Activated CD8-positive, alpha-beta T cell treated with anti-CD3 and anti-CD28 coated beads, Interleukin-2, amount 10 ng/mL, durations not matched to agents 7 days and 5 days (primary cell): Measurements from ENCODE around the gene SRC. TPM values are rescaled to one million over a fixed set of nuclear protein-coding genes. Genes with fewer than 3 reads are reported as not detected.

Experiments used
- ATAC-seq: fragments of 150-1000 bp; cut with Tn5 transposase; one replicate; pipeline ENCODE4 v1.10.0; 2021; ENCODE audit warnings: moderate library complexity
- CTCF ChIA-PET: fragments of 350-600 bp; sonication (Branson Sonifier 250); formaldehyde crosslinking; loops from one replicate; lab custom pipeline; 2021; ENCODE audit warnings: antibody characterized with exemption; lab: Charles Lee
- POLR2A ChIA-PET: fragments of 350-600 bp; sonication (Branson Sonifier 250); formaldehyde crosslinking; loops from one replicate; lab custom pipeline; 2021; ENCODE audit warnings: antibody characterized with exemption; lab: Charles Lee
- DNase-seq: peaks from one replicate; pipeline ENCODE4 v3.0.0-alpha.2; 2020
- H3K27ac Mint-ChIP-seq: one replicate; pipeline ENCODE4 v1.8.0; 2021; ENCODE audit warnings: mild to moderate bottlenecking, mixed read lengths
- H3K27me3 Mint-ChIP-seq: one replicate; pipeline ENCODE4 v1.8.0; 2021; ENCODE audit warnings: low read depth, mixed read lengths
- H3K36me3 Mint-ChIP-seq: one replicate; pipeline ENCODE4 v1.8.0; 2021; ENCODE audit warnings: low read depth, mixed read lengths
- H3K4me1 Mint-ChIP-seq: one replicate; pipeline ENCODE4 v1.8.0; 2021; ENCODE audit warnings: low read depth, mixed read lengths
- H3K4me3 Mint-ChIP-seq: one replicate; pipeline ENCODE4 v1.8.0; 2021; ENCODE audit warnings: mild to moderate bottlenecking, mixed read lengths
- H3K9me3 Mint-ChIP-seq: one replicate; pipeline ENCODE4 v1.8.0; 2022; ENCODE audit warnings: mixed read lengths; ENCODE audit not compliant: insufficient read depth
- total RNA-seq, 2 experiments: library from RNA; stranded (reverse); gene quantifications; one replicate each; pipeline ENCODE4 v1.2.3, GENCODE V29; 2021

Gene SRC
- total RNA-seq, 2 experiments from 2014 or later, result 3.2 to 6.5 TPM

DNA sequence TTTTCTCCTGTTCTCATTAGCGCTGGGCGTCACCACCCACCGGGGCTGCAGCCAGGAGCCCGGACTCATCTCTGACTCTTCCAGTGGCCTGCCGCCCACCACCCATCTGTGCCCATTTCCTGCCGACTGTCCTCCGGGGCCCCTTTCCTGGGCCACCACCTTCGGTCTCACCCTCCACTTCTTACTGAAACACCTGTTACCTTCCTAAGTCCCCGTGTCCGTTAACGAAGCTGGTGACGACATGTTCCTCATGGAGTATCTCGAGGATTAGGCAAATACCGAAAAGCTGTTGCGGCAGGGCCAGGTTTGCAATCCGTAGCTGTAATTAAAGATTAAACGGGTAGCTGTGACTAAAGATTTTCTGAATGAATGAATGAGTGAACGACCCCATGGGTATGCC is 80.2 kb downstream of the SRC start:
- POLR2A ChIA-PET, result no interaction called here
- H3K36me3 Mint-ChIP-seq, result no peaks in the 10 kb centered on the region
- no peak overlapping the region for H3K4me3 Mint-ChIP-seq
- CTCF ChIA-PET, result no interaction called here
- ATAC-seq, result no peak
- H3K4me1 Mint-ChIP-seq, result no peaks in the 10 kb centered on the region
- peaks cover 13% of the 10 kb centered on the region for H3K27me3 Mint-ChIP-seq
- DNase-seq, result no peak
- no peaks in the 10 kb centered on the region for H3K9me3 Mint-ChIP-seq
- no peak overlapping the region for H3K27ac Mint-ChIP-seq

DNA sequence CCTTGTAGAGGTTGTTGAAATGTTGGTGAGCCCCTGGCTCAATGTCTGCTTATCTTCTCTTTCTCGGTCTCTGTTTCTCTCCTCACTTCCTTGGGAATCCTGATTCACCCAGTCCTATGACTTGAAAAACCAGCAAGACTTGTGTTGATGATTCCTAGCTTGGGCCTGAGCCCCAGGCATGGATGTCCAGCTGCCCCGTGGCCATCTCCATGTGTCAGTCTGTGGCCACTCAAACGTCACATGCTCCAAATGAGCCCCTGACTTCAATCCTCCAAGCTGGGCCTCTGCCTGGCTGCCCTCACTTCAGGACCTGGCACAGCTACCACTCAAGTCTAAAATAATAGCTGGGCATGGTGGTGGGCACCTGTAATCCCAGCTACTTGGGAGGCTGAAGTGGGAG is 81.0 kb downstream of the SRC start:
- no peak overlapping the region for H3K27ac Mint-ChIP-seq

DNA sequence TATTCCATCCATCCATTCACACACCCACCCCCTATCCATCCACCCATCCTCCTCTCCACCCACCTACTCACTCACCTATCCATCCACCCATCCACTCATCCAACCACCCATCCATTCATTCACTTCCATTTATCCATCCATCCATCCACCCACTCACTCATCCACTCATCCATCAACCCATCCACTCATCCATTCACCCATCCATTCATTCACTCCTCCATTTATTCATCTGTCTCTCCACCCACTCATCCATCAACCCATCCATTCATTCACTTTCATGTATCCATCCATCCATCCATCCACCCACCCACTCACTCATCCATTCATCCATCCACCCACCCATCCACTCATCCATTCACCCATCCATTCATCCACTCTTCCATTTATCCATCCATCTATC is 84.1 kb downstream of the SRC start:
- H3K9me3 Mint-ChIP-seq, result no peaks in the 10 kb centered on the region

More for the DNA sequence above, 81.0 kb downstream of the SRC start:
- H3K9me3 Mint-ChIP-seq, result no peaks in the 10 kb centered on the region
- no peak overlapping the region for H3K4me3 Mint-ChIP-seq
- H3K4me1 Mint-ChIP-seq, result no peaks in the 10 kb centered on the region
- ChIA-PET CTCF (no interaction called here), POLR2A (no interaction called here)
- peaks cover 5% of the 10 kb centered on the region for H3K27me3 Mint-ChIP-seq
- no peaks in the 10 kb centered on the region for H3K36me3 Mint-ChIP-seq
- ATAC-seq (no peak), DNase-seq (no peak)

DNA sequence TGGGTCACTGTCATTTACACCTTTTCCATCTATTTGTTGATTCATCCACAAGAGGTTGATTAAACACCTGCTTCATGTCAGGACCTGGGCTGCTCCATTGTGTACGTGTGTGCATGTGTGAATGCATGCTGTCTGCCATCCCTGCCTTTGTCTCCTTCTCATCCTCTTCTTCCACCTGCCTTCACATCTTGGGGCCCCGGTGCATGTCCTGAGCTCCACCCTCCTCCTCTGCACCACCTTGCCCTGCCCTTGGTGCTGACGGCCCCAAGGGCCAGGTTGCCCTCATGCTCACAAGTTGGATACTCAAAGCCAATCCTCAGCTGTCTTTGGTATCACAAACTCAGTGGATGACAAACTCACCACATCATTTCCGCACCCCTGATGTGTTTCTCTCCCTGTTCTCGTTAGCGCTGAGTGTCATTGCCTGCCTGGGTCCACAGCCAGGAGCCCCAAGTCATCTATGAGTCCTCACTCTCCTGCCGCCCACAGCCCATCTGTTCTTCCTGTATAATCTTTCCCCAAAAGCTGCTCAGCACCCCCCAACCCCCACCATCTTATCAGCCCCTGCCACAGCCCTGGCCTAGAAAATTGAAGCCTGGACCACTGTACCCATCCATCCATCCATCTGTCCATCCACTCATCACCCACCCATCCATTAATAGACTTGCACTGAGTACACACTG is 85.0 kb downstream of the SRC start:
- DNase-seq (no peak), ATAC-seq (no peak)
- Mint-ChIP-seq H3K4me3 (no peak overlapping the region), H3K9me3 (no peaks in the 10 kb centered on the region), H3K27ac (no peak overlapping the region), H3K4me1 (no peaks in the 10 kb centered on the region), H3K27me3 (no peaks in the 10 kb centered on the region), H3K36me3 (no peaks in the 10 kb centered on the region)
- ChIA-PET POLR2A (no interaction called here), CTCF (no interaction called here)

More for the DNA sequence above, 84.1 kb downstream of the SRC start:
- ATAC-seq (no peak), DNase-seq (no peak)
- ChIA-PET CTCF (no interaction called here), POLR2A (no interaction called here)
- Mint-ChIP-seq H3K4me1 (no peaks in the 10 kb centered on the region), H3K4me3 (no peak overlapping the region), H3K27ac (no peak overlapping the region), H3K36me3 (no peaks in the 10 kb centered on the region), H3K27me3 (no peaks in the 10 kb centered on the region)

DNA sequence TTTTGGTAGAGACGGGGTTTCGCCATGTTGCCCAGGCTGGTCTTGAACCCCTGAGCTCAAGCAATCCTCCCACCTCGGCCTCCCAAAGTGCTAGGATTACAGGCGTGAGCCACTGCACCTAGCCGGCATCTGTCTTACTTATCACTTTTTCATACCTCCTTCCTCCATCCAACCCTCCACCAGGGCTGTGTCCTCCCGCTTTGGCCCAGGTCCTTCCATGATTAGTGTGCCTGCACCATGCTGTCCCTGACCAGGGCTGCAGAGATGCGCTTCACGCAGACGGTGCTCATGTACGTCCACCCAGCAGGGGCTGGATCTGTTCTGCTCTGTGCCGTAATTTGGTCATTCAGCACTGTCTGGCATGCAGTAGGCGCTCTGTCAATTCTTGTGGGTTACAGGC is 85.8 kb downstream of the SRC start:
- H3K36me3 Mint-ChIP-seq, result no peaks in the 10 kb centered on the region

DNA sequence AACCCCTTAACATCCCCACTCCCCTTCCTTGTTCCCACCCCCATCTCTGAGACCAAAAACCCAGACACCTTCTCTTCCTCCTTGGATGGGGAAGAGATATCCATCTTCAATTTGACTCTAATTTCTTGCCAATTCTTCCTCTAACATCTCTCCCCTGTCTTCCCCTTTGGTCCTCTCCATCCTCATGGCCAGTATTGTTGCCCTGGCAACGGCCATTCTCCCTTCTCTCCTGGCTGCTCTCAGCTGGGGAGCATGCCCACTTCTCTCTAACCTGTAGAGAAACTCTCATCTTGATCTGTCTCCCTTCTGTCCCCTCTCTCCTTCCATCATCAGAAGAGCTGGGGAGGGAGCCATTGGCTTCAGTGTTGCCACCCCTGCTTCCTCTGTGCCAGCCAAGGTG is 86.7 kb downstream of the SRC start:
- Mint-ChIP-seq H3K27ac (no peak overlapping the region), H3K36me3 (no peaks in the 10 kb centered on the region), H3K9me3 (no peaks in the 10 kb centered on the region), H3K4me1 (no peaks in the 10 kb centered on the region), H3K4me3 (no peak overlapping the region), H3K27me3 (no peaks in the 10 kb centered on the region)
- ATAC-seq (no peak), DNase-seq (no peak)
- ChIA-PET POLR2A (no interaction called here), CTCF (no interaction called here)

More for the DNA sequence above, 85.8 kb downstream of the SRC start:
- no peaks in the 10 kb centered on the region for H3K4me1 Mint-ChIP-seq
- H3K4me3 Mint-ChIP-seq, result no peak overlapping the region
- DNase-seq (no peak), ATAC-seq (no peak)
- H3K27ac Mint-ChIP-seq, result no peak overlapping the region
- H3K9me3 Mint-ChIP-seq, result no peaks in the 10 kb centered on the region
- H3K27me3 Mint-ChIP-seq, result no peaks in the 10 kb centered on the region
- POLR2A ChIA-PET, result no interaction called here
- CTCF ChIA-PET, result no interaction called here

DNA sequence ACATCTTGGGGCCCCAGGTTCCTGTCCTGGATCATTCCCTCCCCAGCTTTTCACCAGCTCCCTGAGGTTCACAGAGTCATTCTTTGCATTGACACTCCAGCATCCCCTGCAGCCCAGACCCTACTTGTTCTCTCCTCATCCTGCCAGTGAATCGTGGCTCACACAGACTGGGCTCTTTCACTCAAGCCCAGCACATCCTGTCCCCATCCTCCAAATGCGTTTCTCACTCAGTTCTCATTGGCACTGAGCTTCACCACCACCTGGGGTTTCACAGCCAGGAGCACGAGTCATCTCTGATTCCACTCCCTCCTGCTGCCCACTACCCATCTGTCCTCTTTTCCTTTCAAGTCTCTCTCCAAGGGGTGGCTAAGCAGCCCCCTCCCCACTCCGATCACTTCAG is 89.7 kb downstream of the SRC start:
- POLR2A ChIA-PET, result no interaction called here
- Mint-ChIP-seq H3K9me3 (no peaks in the 10 kb centered on the region), H3K4me3 (no peak overlapping the region), H3K27ac (no peak overlapping the region), H3K36me3 (no peaks in the 10 kb centered on the region), H3K4me1 (no peaks in the 10 kb centered on the region), H3K27me3 (no peaks in the 10 kb centered on the region)
- CTCF ChIA-PET, result no interaction called here
- ATAC-seq, result no peak
- DNase-seq, result no peak

DNA sequence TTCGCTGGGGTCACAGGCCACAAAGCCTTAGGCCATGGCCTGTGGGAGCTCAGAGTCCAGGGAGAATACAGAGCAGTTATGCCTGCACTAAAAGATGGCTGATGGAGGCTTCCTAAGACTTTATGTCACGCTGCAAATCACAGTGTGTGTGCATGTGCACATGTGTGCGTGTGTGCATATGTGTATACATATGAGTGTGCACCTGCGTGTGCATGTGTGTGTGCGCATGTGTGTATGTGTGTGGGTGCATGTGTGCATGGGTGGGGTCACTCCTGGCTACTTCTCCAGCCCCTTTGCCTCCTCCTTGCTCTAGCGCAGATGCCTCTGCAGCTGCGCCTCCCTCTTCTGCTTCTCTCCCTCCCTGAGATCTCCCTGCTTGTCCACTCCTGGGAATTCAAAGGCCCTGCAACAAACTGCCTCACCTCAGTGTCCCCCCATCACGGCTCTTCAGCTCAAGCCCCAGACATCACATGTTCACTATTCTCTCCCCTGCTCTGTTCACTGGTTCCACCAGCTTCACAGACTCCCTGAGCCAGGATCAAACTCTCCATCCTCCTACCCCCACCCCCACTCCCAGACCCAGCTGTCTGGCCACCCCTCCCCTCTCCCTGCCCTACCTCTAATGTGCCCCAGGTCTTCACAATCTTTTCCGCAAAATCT is 90.7 kb downstream of the SRC start:
- ATAC-seq (no peak), DNase-seq (no peak)
- no peak overlapping the region for H3K27ac Mint-ChIP-seq
- H3K4me3 Mint-ChIP-seq, result no peak overlapping the region
- CTCF ChIA-PET, result no interaction called here
- no peaks in the 10 kb centered on the region for H3K36me3 Mint-ChIP-seq
- H3K9me3 Mint-ChIP-seq, result no peaks in the 10 kb centered on the region
- no peaks in the 10 kb centered on the region for H3K27me3 Mint-ChIP-seq
- H3K4me1 Mint-ChIP-seq, result no peaks in the 10 kb centered on the region
- POLR2A ChIA-PET, result no interaction called here

DNA sequence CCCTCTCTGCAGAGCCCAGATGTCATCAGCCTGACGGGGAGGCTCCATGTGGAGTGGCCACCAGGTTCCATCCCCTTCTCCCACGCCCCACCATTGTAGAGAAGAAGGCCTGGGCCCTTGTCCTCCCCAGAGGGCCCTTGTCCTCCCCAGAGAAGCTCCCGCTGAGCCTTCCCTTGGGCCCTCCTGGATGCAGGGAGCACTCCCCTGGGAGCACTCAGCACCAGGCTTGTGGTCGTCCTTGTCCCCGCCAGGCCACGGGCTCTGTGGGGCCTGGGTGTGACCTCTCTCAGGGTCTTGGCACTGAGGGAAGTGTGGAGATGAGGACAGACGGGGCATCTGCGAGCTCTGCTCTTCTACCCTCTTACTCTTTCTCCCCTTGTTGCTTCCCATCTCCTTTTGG is 91.7 kb downstream of the SRC start:
- no peak overlapping the region for H3K4me3 Mint-ChIP-seq
- H3K4me1 Mint-ChIP-seq, result no peaks in the 10 kb centered on the region
- no peak for DNase-seq
- no peaks in the 10 kb centered on the region for H3K36me3 Mint-ChIP-seq
- POLR2A ChIA-PET, result no interaction called here
- CTCF ChIA-PET, result no interaction called here
- H3K27me3 Mint-ChIP-seq, result no peaks in the 10 kb centered on the region
- H3K9me3 Mint-ChIP-seq, result no peaks in the 10 kb centered on the region
- no peak for ATAC-seq
- H3K27ac Mint-ChIP-seq, result no peak overlapping the region

DNA sequence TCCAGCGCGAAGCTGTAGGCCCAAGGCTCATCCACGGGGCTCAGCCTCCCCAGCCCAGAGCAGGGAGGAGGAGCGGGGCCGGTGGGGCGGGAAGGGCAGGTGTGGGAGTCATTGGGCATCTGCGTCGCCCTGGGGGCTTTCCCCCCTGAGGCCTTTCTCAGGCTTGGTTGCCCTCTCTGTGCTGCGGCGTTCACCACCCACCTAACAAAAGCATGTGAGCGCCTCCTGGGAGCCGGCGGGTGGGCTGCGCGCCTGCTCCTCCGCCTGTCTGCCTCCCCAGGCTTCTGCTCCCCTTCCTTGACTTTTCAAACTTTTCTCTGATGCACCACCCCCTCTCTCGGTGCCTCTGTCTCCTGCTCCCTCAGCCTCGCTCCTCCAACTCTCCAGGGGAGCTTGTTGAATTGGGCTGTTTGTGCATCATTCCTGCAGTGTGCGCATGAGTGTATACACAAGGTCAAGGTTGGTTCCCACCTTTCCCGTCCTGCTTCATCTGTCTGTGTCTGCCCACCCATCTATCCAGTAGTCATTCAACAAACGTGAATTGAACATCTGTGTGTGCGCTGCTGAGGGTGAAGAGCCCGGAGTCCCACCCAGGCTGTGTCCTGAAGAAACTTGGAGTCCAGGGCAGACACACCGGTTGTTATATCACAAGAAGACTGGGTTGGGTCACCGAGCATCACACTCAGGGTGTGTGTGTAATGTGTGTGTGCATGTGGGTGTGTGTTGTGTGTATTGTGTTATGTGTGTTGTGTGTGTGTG is 92.7 kb downstream of the SRC start:
- no peaks in the 10 kb centered on the region for H3K36me3 Mint-ChIP-seq
- H3K4me3 Mint-ChIP-seq, result no peak overlapping the region
- no peaks in the 10 kb centered on the region for H3K9me3 Mint-ChIP-seq
- POLR2A ChIA-PET, result no interaction called here
- DNase-seq (no peak), ATAC-seq (no peak)
- CTCF ChIA-PET, result no interaction called here
- no peaks in the 10 kb centered on the region for H3K27me3 Mint-ChIP-seq
- H3K4me1 Mint-ChIP-seq, result no peaks in the 10 kb centered on the region
- no peak overlapping the region for H3K27ac Mint-ChIP-seq

DNA sequence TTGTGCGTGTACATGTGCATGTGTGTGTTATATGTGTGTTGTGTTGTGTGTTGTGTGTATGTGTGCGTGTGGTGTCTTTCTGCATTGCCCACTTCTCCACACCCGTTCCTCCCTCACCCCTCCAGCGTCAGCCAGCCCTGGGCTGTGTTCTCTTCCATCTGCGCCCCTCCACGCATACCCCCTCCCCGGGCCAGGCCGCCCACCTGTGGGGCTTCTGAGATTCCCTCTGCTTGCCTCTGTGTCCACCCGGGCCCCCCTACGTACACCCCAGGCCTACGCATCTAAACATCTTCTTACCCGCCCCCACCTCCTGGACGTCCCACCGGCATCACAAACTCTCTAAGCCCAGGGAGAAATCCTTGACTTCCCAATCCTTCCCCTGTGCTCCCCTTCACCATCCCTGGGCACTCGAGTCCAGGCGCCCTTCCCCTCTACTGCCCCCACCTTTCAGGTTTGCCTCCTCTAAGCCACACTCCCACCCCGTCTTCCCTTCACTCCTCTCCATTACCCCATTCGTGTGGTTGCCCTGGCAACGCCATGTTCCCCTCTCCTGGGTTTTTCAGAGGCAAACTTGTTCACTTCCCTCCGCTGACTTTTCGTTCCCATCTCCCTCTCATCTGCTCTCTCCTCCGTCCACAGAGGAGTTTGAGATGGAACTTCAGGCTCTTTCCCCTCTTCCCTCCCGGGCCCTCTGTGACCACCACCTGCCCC is 93.4 kb downstream of the SRC start:
- no peak for DNase-seq
- CTCF ChIA-PET, result no interaction called here
- H3K27ac Mint-ChIP-seq, result no peak overlapping the region

DNA sequence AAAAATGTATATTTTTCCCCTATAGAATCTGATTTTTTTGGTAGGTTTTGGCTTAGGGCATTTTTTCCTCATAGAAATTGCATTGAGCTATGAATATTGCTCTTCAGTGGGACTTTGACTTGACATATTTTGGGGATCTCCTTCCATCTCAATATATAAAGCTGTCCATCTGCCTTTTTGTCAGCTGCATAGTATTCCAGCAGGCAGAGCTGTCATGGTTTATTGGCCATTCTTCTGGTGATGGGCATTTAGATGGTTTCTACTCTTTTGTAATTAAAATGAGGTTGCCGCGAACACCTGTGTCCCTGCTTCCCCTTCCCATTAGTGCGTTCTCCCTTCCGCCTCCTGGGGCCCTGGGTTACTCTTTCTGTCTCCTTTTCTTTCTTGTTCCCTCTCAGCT is 95.1 kb downstream of the SRC start:
- no peaks in the 10 kb centered on the region for H3K9me3 Mint-ChIP-seq
- no peaks in the 10 kb centered on the region for H3K4me1 Mint-ChIP-seq
- H3K4me3 Mint-ChIP-seq, result no peak overlapping the region
- no peak overlapping the region for H3K27ac Mint-ChIP-seq
- POLR2A ChIA-PET, result no interaction called here
- DNase-seq, result no peak
- H3K36me3 Mint-ChIP-seq, result no peaks in the 10 kb centered on the region
- ATAC-seq, result no peak
- CTCF ChIA-PET, result no interaction called here
- H3K27me3 Mint-ChIP-seq, result no peaks in the 10 kb centered on the region

More for the DNA sequence above, 93.4 kb downstream of the SRC start:
- H3K9me3 Mint-ChIP-seq, result no peaks in the 10 kb centered on the region
- no peaks in the 10 kb centered on the region for H3K36me3 Mint-ChIP-seq
- H3K4me1 Mint-ChIP-seq, result no peaks in the 10 kb centered on the region
- H3K4me3 Mint-ChIP-seq, result no peak overlapping the region
- no peak for ATAC-seq
- no peaks in the 10 kb centered on the region for H3K27me3 Mint-ChIP-seq
- POLR2A ChIA-PET, result no interaction called here
